ENCODE measurements around the gene RASA1. TPM values are rescaled to one million over a fixed set of nuclear protein-coding genes. Genes with fewer than 3 reads are reported as not detected.
A peak's percentile ranks its signal among the peaks of the same experiment; 100 is the strongest.

The RASA1 gene
- 28.5 TPM for polyA plus RNA-seq (2013, experiment 1 of 2)
- 30.0 TPM for polyA plus RNA-seq (2013, experiment 2 of 2)

DNA sequence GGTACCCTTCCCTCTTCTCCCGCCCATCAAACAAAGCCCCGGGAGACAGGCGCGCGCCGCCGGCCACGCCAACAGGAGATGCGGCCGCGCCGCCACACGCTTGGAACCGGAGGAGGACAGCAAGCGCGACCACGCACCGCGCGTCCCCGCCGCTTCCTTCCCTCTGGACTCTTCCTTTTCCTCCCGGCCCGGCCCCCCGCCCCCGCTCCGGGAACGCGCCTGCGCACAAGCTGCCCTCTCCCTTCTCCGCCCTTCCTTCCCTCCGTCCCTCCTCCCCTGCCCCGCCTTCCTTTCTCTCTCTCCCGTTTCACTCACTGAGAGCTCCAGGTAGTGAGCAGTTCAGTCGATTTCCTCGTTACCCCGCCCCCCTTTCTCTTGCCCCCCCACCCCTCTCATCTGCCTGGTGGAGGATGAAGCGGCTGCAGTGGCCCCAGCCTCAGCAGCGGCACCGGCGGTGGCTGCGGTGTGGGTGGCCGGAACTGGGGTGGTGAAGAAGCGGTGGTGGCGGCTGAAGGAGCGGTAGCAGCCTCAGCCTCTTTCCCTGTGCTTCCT lies at the start of gene RASA1:
Gene RASA1 (plus strand): TSS at position 310 of the 552 bp plus-strand sequence. CDS start 569 bp downstream, outside the sequence.
- H3K27ac ChIP-seq (ENCODE audit: low read length, poor library complexity, severe bottlenecking): peak within 1 kb of the TSS; percentile 95

DNA sequence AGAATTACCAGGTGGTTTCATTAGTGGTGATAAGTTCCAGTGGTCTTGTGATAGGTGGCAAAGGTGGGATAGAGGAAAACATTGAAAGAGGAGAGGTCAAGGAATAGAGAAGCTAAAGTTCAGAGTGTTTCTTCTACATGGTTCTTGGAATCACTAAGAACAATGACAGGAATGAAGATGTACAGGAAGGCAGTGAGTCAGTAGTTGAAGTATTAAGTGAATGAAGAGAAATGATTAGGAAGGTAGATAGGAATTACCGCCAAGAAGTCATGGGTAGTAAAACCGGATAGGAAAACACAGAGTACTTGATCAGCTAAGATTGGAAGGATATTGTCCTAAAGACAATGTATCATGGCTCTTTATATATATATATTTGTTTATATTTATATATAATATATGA lies 37.9 kb upstream of the RASA1 start:
- Histone ChIP-seq H3K4ac (ENCODE audit: low read depth in 1 of 2, low read length in 2 of 2) (no peak overlapping the region), H3K27me3 (ENCODE audit: control insufficient read depth in 1 of 2, insufficient read depth in 1 of 2, low read length in 2 of 2) (no peaks in the 10 kb centered on the region), H4K91ac (ENCODE audit: low read length) (no peak overlapping the region), H3K18ac (ENCODE audit: low read depth in 1 of 2, low read length in 2 of 2) (no peak overlapping the region), H3K9me3 (ENCODE audit: control insufficient read depth, low read length) (no peaks in the 10 kb centered on the region), H3K23ac (ENCODE audit: low read length in 2 of 2) (no peak overlapping the region), H3K79me1 (replicated peaks; ENCODE audit: low read length, poor library complexity, severe bottlenecking) (no peaks in the 10 kb centered on the region), H3K4me3 (ENCODE audit: insufficient read depth in 1 of 2, low read depth in 1 of 2, low read length in 2 of 2) (no peak overlapping the region), H2BK120ac (ENCODE audit: low read depth, low read length) (no peak overlapping the region), H3K36me3 (ENCODE audit: control insufficient read depth in 1 of 2, insufficient read depth in 2 of 2, low read depth in 1 of 2, low read length in 2 of 2) (no peaks in the 10 kb centered on the region), H3K4me1 (ENCODE audit: control insufficient read depth, insufficient read depth, low read depth, low read length) (no peaks in the 10 kb centered on the region), H4K8ac (ENCODE audit: low read length) (no peak overlapping the region), H2BK5ac (ENCODE audit: low read depth, low read length, poor library complexity, severe bottlenecking) (no peak overlapping the region), H2BK15ac (ENCODE audit: low read depth, poor library complexity, severe bottlenecking) (no peak overlapping the region), H2AK5ac (ENCODE audit: low read length, severe bottlenecking) (no peak overlapping the region), H2BK12ac (ENCODE audit: low read length in 2 of 2) (no peak overlapping the region), H2AFZ (ENCODE audit: low read depth, low read length) (no peak overlapping the region), H3K14ac (ENCODE audit: low read length in 2 of 2) (no peak overlapping the region), H3K4me2 (ENCODE audit: low read length, poor library complexity, severe bottlenecking) (no peak overlapping the region), H3K27ac (ENCODE audit: low read length, poor library complexity, severe bottlenecking) (no peak overlapping the region), H3K9ac (ENCODE audit: low read length) (no peak overlapping the region)
- DNase-seq: no peak
- no CpG with 5 or more reads among the region's 2 CpGs for WGBS

More for the DNA sequence above, at the start of gene RASA1:
- Histone ChIP-seq H2BK5ac (ENCODE audit: low read depth, low read length, poor library complexity, severe bottlenecking) (peak within 1 kb of the TSS; percentile 60), H3K9me3 (ENCODE audit: control insufficient read depth, low read length) (no peaks in the 10 kb centered on the region), H4K91ac (ENCODE audit: low read length) (peak within 1 kb of the TSS; percentile 87), H3K4me2 (ENCODE audit: low read length, poor library complexity, severe bottlenecking) (peak within 1 kb of the TSS; percentile 68), H3K4me3 (ENCODE audit: insufficient read depth in 1 of 2, low read depth in 1 of 2, low read length in 2 of 2) (peak within 1 kb of the TSS; percentile 80 to 99), H2AFZ (ENCODE audit: low read depth, low read length) (peak within 1 kb of the TSS; percentile 44), H3K4me1 (ENCODE audit: control insufficient read depth, insufficient read depth, low read depth, low read length) (peaks cover 4% of the 10 kb centered on the region), H2BK120ac (ENCODE audit: low read depth, low read length) (peak within 1 kb of the TSS; percentile 64), H3K23ac (ENCODE audit: low read length in 2 of 2) (peak within 1 kb of the TSS; percentile 49 to 94), H2BK15ac (ENCODE audit: low read depth, poor library complexity, severe bottlenecking) (peak within 1 kb of the TSS; percentile 84), H3K9ac (ENCODE audit: low read length) (peak within 1 kb of the TSS; percentile 96), H3K27me3 (ENCODE audit: control insufficient read depth in 1 of 2, insufficient read depth in 1 of 2, low read length in 2 of 2) (no peaks in the 10 kb centered on the region), H3K36me3 (ENCODE audit: control insufficient read depth in 1 of 2, insufficient read depth in 2 of 2, low read depth in 1 of 2, low read length in 2 of 2) (peaks cover 0 to 11% of the 10 kb centered on the region in 2 experiments), H2AK5ac (ENCODE audit: low read length, severe bottlenecking) (no peak within 1 kb of the TSS), H3K79me1 (replicated peaks; ENCODE audit: low read length, poor library complexity, severe bottlenecking) (no peaks in the 10 kb centered on the region), H4K8ac (ENCODE audit: low read length) (peak within 1 kb of the TSS; percentile 89), H3K14ac (ENCODE audit: low read length in 2 of 2) (peak within 1 kb of the TSS in 1 of 2 experiments; percentile 95), H3K18ac (ENCODE audit: low read depth in 1 of 2, low read length in 2 of 2) (peak within 1 kb of the TSS; percentile 91 to 96), H2BK12ac (ENCODE audit: low read length in 2 of 2) (peak within 1 kb of the TSS; percentile 61 to 71), H3K4ac (ENCODE audit: low read depth in 1 of 2, low read length in 2 of 2) (peak within 1 kb of the TSS; percentile 79 to 95)
- peak; percentile 94 for DNase-seq
- WGBS: under 1% methylated on average over 34 of the region's 46 CpGs

- Histone ChIP-seq H3K27me3 (ENCODE audit: control insufficient read depth in 1 of 2, insufficient read depth in 1 of 2, low read length in 2 of 2) (no peaks in the 10 kb centered on the region), H3K9me3 (ENCODE audit: control insufficient read depth, low read length) (no peaks in the 10 kb centered on the region), H3K4me2 (ENCODE audit: low read length, poor library complexity, severe bottlenecking) (no peak overlapping the region), H2BK120ac (ENCODE audit: low read depth, low read length) (no peak overlapping the region), H3K36me3 (ENCODE audit: control insufficient read depth in 1 of 2, insufficient read depth in 2 of 2, low read depth in 1 of 2, low read length in 2 of 2) (no peaks in the 10 kb centered on the region), H3K18ac (ENCODE audit: low read depth in 1 of 2, low read length in 2 of 2) (no peak overlapping the region), H2AK5ac (ENCODE audit: low read length, severe bottlenecking) (no peak overlapping the region), H3K23ac (ENCODE audit: low read length in 2 of 2) (no peak overlapping the region), H2BK12ac (ENCODE audit: low read length in 2 of 2) (no peak overlapping the region), H2AFZ (ENCODE audit: low read depth, low read length) (no peak overlapping the region), H4K8ac (ENCODE audit: low read length) (no peak overlapping the region), H2BK5ac (ENCODE audit: low read depth, low read length, poor library complexity, severe bottlenecking) (no peak overlapping the region), H3K4me1 (ENCODE audit: control insufficient read depth, insufficient read depth, low read depth, low read length) (no peaks in the 10 kb centered on the region), H3K27ac (ENCODE audit: low read length, poor library complexity, severe bottlenecking) (no peak overlapping the region), H4K91ac (ENCODE audit: low read length) (no peak overlapping the region), H3K4ac (ENCODE audit: low read depth in 1 of 2, low read length in 2 of 2) (no peak overlapping the region), H3K4me3 (ENCODE audit: insufficient read depth in 1 of 2, low read depth in 1 of 2, low read length in 2 of 2) (no peak overlapping the region), H2BK15ac (ENCODE audit: low read depth, poor library complexity, severe bottlenecking) (no peak overlapping the region), H3K9ac (ENCODE audit: low read length) (no peak overlapping the region), H3K79me1 (replicated peaks; ENCODE audit: low read length, poor library complexity, severe bottlenecking) (no peaks in the 10 kb centered on the region), H3K14ac (ENCODE audit: low read length in 2 of 2) (no peak overlapping the region)
- 80% methylated on average over 3 of the region's 5 CpGs for WGBS
- no peak for DNase-seq
These were observed 36.5 kb upstream of the RASA1 start for GRCh38 chr5:87231037-87231808.

GRCh38 chr5:87233143-87233542 lies 34.5 kb upstream of the RASA1 start:
- Histone ChIP-seq H3K36me3 (ENCODE audit: control insufficient read depth in 1 of 2, insufficient read depth in 2 of 2, low read depth in 1 of 2, low read length in 2 of 2) (no peaks in the 10 kb centered on the region), H3K14ac (ENCODE audit: low read length in 2 of 2) (no peak overlapping the region), H2BK15ac (ENCODE audit: low read depth, poor library complexity, severe bottlenecking) (no peak overlapping the region), H3K9me3 (ENCODE audit: control insufficient read depth, low read length) (no peaks in the 10 kb centered on the region), H3K4me3 (ENCODE audit: insufficient read depth in 1 of 2, low read depth in 1 of 2, low read length in 2 of 2) (no peak overlapping the region), H2AFZ (ENCODE audit: low read depth, low read length) (no peak overlapping the region), H3K18ac (ENCODE audit: low read depth in 1 of 2, low read length in 2 of 2) (no peak overlapping the region), H3K4me2 (ENCODE audit: low read length, poor library complexity, severe bottlenecking) (no peak overlapping the region), H3K23ac (ENCODE audit: low read length in 2 of 2) (no peak overlapping the region), H2BK120ac (ENCODE audit: low read depth, low read length) (no peak overlapping the region), H4K91ac (ENCODE audit: low read length) (no peak overlapping the region), H3K27me3 (ENCODE audit: control insufficient read depth in 1 of 2, insufficient read depth in 1 of 2, low read length in 2 of 2) (no peaks in the 10 kb centered on the region), H2BK12ac (ENCODE audit: low read length in 2 of 2) (no peak overlapping the region), H3K27ac (ENCODE audit: low read length, poor library complexity, severe bottlenecking) (no peak overlapping the region), H3K4me1 (ENCODE audit: control insufficient read depth, insufficient read depth, low read depth, low read length) (no peaks in the 10 kb centered on the region), H2AK5ac (ENCODE audit: low read length, severe bottlenecking) (no peak overlapping the region), H3K79me1 (replicated peaks; ENCODE audit: low read length, poor library complexity, severe bottlenecking) (no peaks in the 10 kb centered on the region), H4K8ac (ENCODE audit: low read length) (no peak overlapping the region), H2BK5ac (ENCODE audit: low read depth, low read length, poor library complexity, severe bottlenecking) (no peak overlapping the region), H3K9ac (ENCODE audit: low read length) (no peak overlapping the region), H3K4ac (ENCODE audit: low read depth in 1 of 2, low read length in 2 of 2) (no peak overlapping the region)
- WGBS: 99% methylated on average over 2 of the region's 2 CpGs
- DNase-seq: no peak

All from mesenchymal stem cell (in vitro differentiated cells and primary cell).